T-helper 1 cell treated with Interleukin-12 subunit alpha and Interleukin-12 subunit beta and Interleukin-4 antibody, amounts not matched to agents 30 μg/mL and 1 μg/mL, for 36 hours (primary cell): ENCODE measurements around the gene ZNF207.
A peak's percentile ranks its signal among the peaks of the same experiment; 100 is the strongest.
"Not testable (repeated sequence)": the region's sequence is repeated elsewhere in the genome, so short reads cannot be mapped to it uniquely, and the experiment has no call there.

ENCODE experiments used
- H3K27ac Mint-ChIP-seq: one replicate; pipeline ENCODE4 v1.8.0; 2021; ENCODE audit warnings: mild to moderate bottlenecking, mixed read lengths
- H3K27me3 Mint-ChIP-seq: one replicate; pipeline ENCODE4 v1.8.0; 2021; ENCODE audit warnings: low read depth, mixed read lengths
- H3K36me3 Mint-ChIP-seq: one replicate; pipeline ENCODE4 v1.8.0; 2021; ENCODE audit warnings: low read depth, mixed read lengths
- H3K4me1 Mint-ChIP-seq: one replicate; pipeline ENCODE4 v1.8.0; 2021; ENCODE audit warnings: low read depth, mixed read lengths
- H3K4me3 Mint-ChIP-seq: one replicate; pipeline ENCODE4 v1.8.0; 2021; ENCODE audit warnings: mild to moderate bottlenecking, moderate library complexity, mixed read lengths
- H3K9me3 Mint-ChIP-seq: one replicate; pipeline ENCODE4 v1.8.0; 2021; ENCODE audit warnings: mixed read lengths

Gene ZNF207

GRCh38 chr17:32349854-32350665, at the start of gene ZNF207:
Gene ZNF207 (plus strand): TSS chr17:32350157. CDS start chr17:32350286, 129 bp downstream.
- H3K9me3 Mint-ChIP-seq: no peaks in the 10 kb centered on the region
- H3K27me3 Mint-ChIP-seq: no peaks in the 10 kb centered on the region
- H3K4me3 Mint-ChIP-seq: peak within 1 kb of the TSS; percentile 99
- H3K4me1 Mint-ChIP-seq: peaks cover 22% of the 10 kb centered on the region
- peak within 1 kb of the TSS; percentile 99 for H3K27ac Mint-ChIP-seq
- H3K36me3 Mint-ChIP-seq: peaks cover 35% of the 10 kb centered on the region

- Mint-ChIP-seq H3K4me1 (no peaks in the 10 kb centered on the region), H3K4me3 (no peak overlapping the region), H3K9me3 (no peaks in the 10 kb centered on the region), H3K27ac (no peak overlapping the region), H3K36me3 (no peaks in the 10 kb centered on the region), H3K27me3 (peaks cover 6% of the 10 kb centered on the region)
These were observed 47.9 kb upstream of the ZNF207 start for GRCh38 chr17:32302037-32302436.

GRCh38 chr17:32302860-32303649, 46.9 kb upstream of the ZNF207 start:
- Mint-ChIP-seq H3K36me3 (no peaks in the 10 kb centered on the region), H3K4me1 (no peaks in the 10 kb centered on the region), H3K4me3 (no peak overlapping the region), H3K27me3 (peaks cover 16% of the 10 kb centered on the region), H3K27ac (no peak overlapping the region), H3K9me3 (no peaks in the 10 kb centered on the region)

- Mint-ChIP-seq H3K4me3 (no peak overlapping the region), H3K27ac (no peak overlapping the region), H3K27me3 (peaks cover 21% of the 10 kb centered on the region)
These were observed 46.1 kb upstream of the ZNF207 start for GRCh38 chr17:32303781-32304288.

GRCh38 chr17:32305049-32305448, 44.9 kb upstream of the ZNF207 start:
- Mint-ChIP-seq H3K4me1 (no peaks in the 10 kb centered on the region), H3K27me3 (peaks cover 28% of the 10 kb centered on the region), H3K27ac (no peak overlapping the region), H3K4me3 (no peak overlapping the region), H3K36me3 (no peaks in the 10 kb centered on the region), H3K9me3 (no peaks in the 10 kb centered on the region)

More at GRCh38 chr17:32303781-32304288, 46.1 kb upstream of the ZNF207 start:
- no peaks in the 10 kb centered on the region for H3K4me1 Mint-ChIP-seq
- no peaks in the 10 kb centered on the region for H3K36me3 Mint-ChIP-seq
- no peaks in the 10 kb centered on the region for H3K9me3 Mint-ChIP-seq

- H3K36me3 Mint-ChIP-seq: no peaks in the 10 kb centered on the region
- no peaks in the 10 kb centered on the region for H3K4me1 Mint-ChIP-seq
- no peaks in the 10 kb centered on the region for H3K9me3 Mint-ChIP-seq
- H3K27ac Mint-ChIP-seq: no peak overlapping the region
- H3K4me3 Mint-ChIP-seq: no peak overlapping the region
- peaks cover 29% of the 10 kb centered on the region for H3K27me3 Mint-ChIP-seq
These were observed 42.3 kb upstream of the ZNF207 start for GRCh38 chr17:32307658-32308057.

- Mint-ChIP-seq H3K36me3 (no peaks in the 10 kb centered on the region), H3K9me3 (no peaks in the 10 kb centered on the region), H3K4me1 (no peaks in the 10 kb centered on the region), H3K27me3 (peaks cover 37% of the 10 kb centered on the region), H3K4me3 (no peak overlapping the region), H3K27ac (no peak overlapping the region)
These were observed 38.9 kb upstream of the ZNF207 start for GRCh38 chr17:32311028-32311536.

GRCh38 chr17:32314636-32315035, 35.3 kb upstream of the ZNF207 start:
- H3K36me3 Mint-ChIP-seq: no peaks in the 10 kb centered on the region

GRCh38 chr17:32315171-32315570, 34.8 kb upstream of the ZNF207 start:
- no peak overlapping the region for H3K27ac Mint-ChIP-seq
- peaks cover 6% of the 10 kb centered on the region for H3K4me1 Mint-ChIP-seq
- H3K36me3 Mint-ChIP-seq: no peaks in the 10 kb centered on the region
- H3K27me3 Mint-ChIP-seq: peaks cover 26% of the 10 kb centered on the region
- no peaks in the 10 kb centered on the region for H3K9me3 Mint-ChIP-seq
- no peak overlapping the region for H3K4me3 Mint-ChIP-seq

More at GRCh38 chr17:32314636-32315035, 35.3 kb upstream of the ZNF207 start:
- H3K27me3 Mint-ChIP-seq: peaks cover 31% of the 10 kb centered on the region
- no peak overlapping the region for H3K4me3 Mint-ChIP-seq
- H3K9me3 Mint-ChIP-seq: no peaks in the 10 kb centered on the region
- H3K27ac Mint-ChIP-seq: no peak overlapping the region
- peaks cover 4% of the 10 kb centered on the region for H3K4me1 Mint-ChIP-seq

GRCh38 chr17:32316653-32317052, 33.3 kb upstream of the ZNF207 start:
- H3K27ac Mint-ChIP-seq, H3K4me3 Mint-ChIP-seq, H3K36me3 Mint-ChIP-seq, H3K4me1 Mint-ChIP-seq, H3K9me3 Mint-ChIP-seq: not testable (repeated sequence)
- H3K27me3 Mint-ChIP-seq: peaks cover 26% of the 10 kb centered on the region

- H3K27ac Mint-ChIP-seq: no peak overlapping the region
- no peaks in the 10 kb centered on the region for H3K36me3 Mint-ChIP-seq
- H3K4me3 Mint-ChIP-seq: no peak overlapping the region
- peaks cover 6% of the 10 kb centered on the region for H3K4me1 Mint-ChIP-seq
- H3K9me3 Mint-ChIP-seq: no peaks in the 10 kb centered on the region
- peaks cover 26% of the 10 kb centered on the region for H3K27me3 Mint-ChIP-seq
These were observed 32.6 kb upstream of the ZNF207 start for GRCh38 chr17:32317353-32317752.

GRCh38 chr17:32318071-32318470, 31.9 kb upstream of the ZNF207 start:
- Mint-ChIP-seq H3K4me1 (peaks cover 7% of the 10 kb centered on the region), H3K27me3 (peaks cover 26% of the 10 kb centered on the region), H3K27ac (no peak overlapping the region), H3K4me3 (peak overlapping the region; percentile 40), H3K36me3 (no peaks in the 10 kb centered on the region), H3K9me3 (no peaks in the 10 kb centered on the region)

- peak overlapping the region; percentile 26 for H3K27ac Mint-ChIP-seq
These were observed 30.4 kb upstream of the ZNF207 start for GRCh38 chr17:32319548-32319905.

GRCh38 chr17:32320080-32320479, 29.9 kb upstream of the ZNF207 start:
- Mint-ChIP-seq H3K27me3 (peaks cover 20% of the 10 kb centered on the region), H3K4me1 (peaks cover 22% of the 10 kb centered on the region)
- H3K27ac Mint-ChIP-seq, H3K9me3 Mint-ChIP-seq, H3K4me3 Mint-ChIP-seq, H3K36me3 Mint-ChIP-seq: not testable (repeated sequence)

More at GRCh38 chr17:32319548-32319905, 30.4 kb upstream of the ZNF207 start:
- no peaks in the 10 kb centered on the region for H3K9me3 Mint-ChIP-seq
- H3K4me1 Mint-ChIP-seq: peaks cover 20% of the 10 kb centered on the region
- H3K36me3 Mint-ChIP-seq: no peaks in the 10 kb centered on the region
- H3K27me3 Mint-ChIP-seq: peaks cover 26% of the 10 kb centered on the region
- peak overlapping the region; percentile 79 for H3K4me3 Mint-ChIP-seq
